GM19438 (cell line): ENCODE results near the gene LIG1.
"Not testable (repeated sequence)": the region's sequence is repeated elsewhere in the genome, so short reads cannot be mapped to it uniquely, and the experiment has no call there.

Source experiments
- ATAC-seq: cut with Tn5 transposase; IDR thresholded peaks from one replicate; pipeline ENCODE4 v1.9.1; 2021; ENCODE audit warnings: low read depth; ENCODE audit not compliant: unreplicated experiment

LIG1 gene

GRCh38 chr19:48123907-48124651, 46.1 kb downstream of the LIG1 start:
- no peak for ATAC-seq

GRCh38 chr19:48122421-48122820, 47.7 kb downstream of the LIG1 start:
- ATAC-seq = no peak

- ATAC-seq = no peak
These were observed 48.2 kb downstream of the LIG1 start for GRCh38 chr19:48121909-48122371.

GRCh38 chr19:48121066-48121465, 49.1 kb downstream of the LIG1 start:
- no peak for ATAC-seq

- ATAC-seq = no peak
These were observed 49.6 kb downstream of the LIG1 start for GRCh38 chr19:48120505-48120904.

- ATAC-seq = no peak
These were observed 52.0 kb downstream of the LIG1 start for GRCh38 chr19:48118131-48118517.

GRCh38 chr19:48117515-48118130, 52.5 kb downstream of the LIG1 start:
- ATAC-seq = no peak

GRCh38 chr19:48113190-48113917, 56.8 kb downstream of the LIG1 start:
- ATAC-seq = no peak

- ATAC-seq = no peak
These were observed 58.9 kb downstream of the LIG1 start for GRCh38 chr19:48111280-48111679.

- ATAC-seq = no peak
These were observed 59.7 kb downstream of the LIG1 start, which contains the start of gene PLA2G4C for GRCh38 chr19:48110350-48110966. TSS of gene PLA2G4C (minus strand) at chr19:48110817. CDS start at chr19:48106529, 4,288 bp downstream.

GRCh38 chr19:48108997-48109782, 61.0 kb downstream of the LIG1 start:
- no peak for ATAC-seq

GRCh38 chr19:48103922-48104321, 66.2 kb downstream of the LIG1 start:
- no peak for ATAC-seq

- no peak for ATAC-seq
These were observed 67.0 kb downstream of the LIG1 start for GRCh38 chr19:48102870-48103751.

GRCh38 chr19:48095612-48096175, 74.5 kb downstream of the LIG1 start:
- no peak for ATAC-seq

GRCh38 chr19:48094855-48095203, 75.3 kb downstream of the LIG1 start:
- ATAC-seq = no peak

- no peak for ATAC-seq
These were observed 75.9 kb downstream of the LIG1 start for GRCh38 chr19:48094129-48094854.

- not testable (repeated sequence) for ATAC-seq
These were observed 78.9 kb downstream of the LIG1 start for GRCh38 chr19:48091111-48091718.

GRCh38 chr19:48090281-48090802, 79.8 kb downstream of the LIG1 start:
- no peak for ATAC-seq
